Suppressor macrophage (primary cell): ENCODE data around the gene RNF149.

ENCODE experiments used
- DNase-seq, 4 experiments: peaks; one replicate each; pipeline ENCODE4 v3.0.0-alpha.2; 2020 to 2022

Gene RNF149

GRCh38 chr2:101295895-101296294, 12.6 kb downstream of the RNF149 start:
- no peak for DNase-seq

- DNase-seq = no peak
These were observed 13.6 kb downstream of the RNF149 start for GRCh38 chr2:101294861-101295260.

DNA sequence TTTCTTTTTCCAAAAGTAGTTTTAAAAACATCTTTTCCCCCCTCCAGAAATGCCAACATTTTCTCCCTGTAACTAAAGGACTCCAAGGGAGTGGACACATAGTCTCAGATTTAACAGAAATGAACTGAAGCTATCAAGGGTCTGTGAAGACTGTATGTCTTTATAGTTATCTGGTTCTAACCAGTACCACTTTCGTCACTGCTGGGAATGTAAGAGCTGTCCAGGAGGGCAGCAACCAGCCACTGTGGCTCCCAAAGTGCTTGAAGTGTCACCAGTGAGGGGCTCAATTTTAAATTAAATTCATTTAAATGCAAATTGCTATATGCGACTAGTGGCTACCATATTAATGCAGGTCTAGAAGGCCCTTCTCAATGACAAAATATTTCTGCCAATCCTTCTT, 15.0 kb downstream of the RNF149 start:
- no peak for DNase-seq

- DNase-seq = no peak
These were observed 16.5 kb downstream of the RNF149 start for GRCh38 chr2:101291973-101292372.

GRCh38 chr2:101290711-101291110, 17.8 kb downstream of the RNF149 start:
- DNase-seq = no peak

DNA sequence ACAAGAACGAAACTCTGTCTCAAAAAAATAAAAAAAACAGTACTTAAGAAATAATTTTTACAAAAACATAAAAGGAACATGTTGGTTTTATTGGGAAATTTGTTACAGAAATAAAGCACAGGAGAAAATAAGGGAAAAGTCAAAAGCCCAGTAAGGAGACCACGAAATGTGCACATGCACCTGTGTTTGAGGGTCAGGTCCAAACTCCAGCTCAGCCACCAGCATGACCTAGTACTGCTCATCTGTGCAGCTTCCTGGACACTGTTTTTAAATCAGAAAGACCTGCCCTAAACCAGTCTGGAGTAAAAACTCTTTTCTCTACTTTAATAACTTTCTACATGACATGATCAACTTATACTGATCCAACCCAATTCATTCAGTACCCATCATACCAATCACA, 21.2 kb downstream of the RNF149 start:
- no peak for DNase-seq

- no peak for DNase-seq
These were observed 21.8 kb downstream of the RNF149 start for GRCh38 chr2:101286684-101287083.

GRCh38 chr2:101282980-101283379, 25.5 kb downstream of the RNF149 start:
- DNase-seq = no peak

- no peak for DNase-seq
These were observed 27.0 kb downstream of the RNF149 start for GRCh38 chr2:101281482-101281881.

DNA sequence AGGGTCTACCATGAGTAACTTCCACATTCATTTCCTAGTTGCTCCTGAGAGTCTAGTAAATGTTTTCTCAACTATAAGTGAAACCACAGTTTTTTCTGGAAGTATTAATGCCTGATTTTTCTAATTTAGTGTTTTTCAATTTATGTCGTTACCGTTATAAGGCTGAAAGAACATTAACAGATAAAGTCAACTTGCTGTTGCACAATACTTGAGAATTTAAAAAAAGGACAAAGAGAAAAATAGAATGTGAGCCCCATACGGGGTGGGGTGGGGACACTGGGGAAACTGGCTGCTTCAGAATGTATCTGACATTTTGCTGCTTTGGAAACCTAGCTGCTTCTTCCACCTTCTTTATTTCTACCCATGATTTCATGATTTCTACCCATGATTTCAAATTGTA, 29.6 kb downstream of the RNF149 start:
- DNase-seq = no peak

DNA sequence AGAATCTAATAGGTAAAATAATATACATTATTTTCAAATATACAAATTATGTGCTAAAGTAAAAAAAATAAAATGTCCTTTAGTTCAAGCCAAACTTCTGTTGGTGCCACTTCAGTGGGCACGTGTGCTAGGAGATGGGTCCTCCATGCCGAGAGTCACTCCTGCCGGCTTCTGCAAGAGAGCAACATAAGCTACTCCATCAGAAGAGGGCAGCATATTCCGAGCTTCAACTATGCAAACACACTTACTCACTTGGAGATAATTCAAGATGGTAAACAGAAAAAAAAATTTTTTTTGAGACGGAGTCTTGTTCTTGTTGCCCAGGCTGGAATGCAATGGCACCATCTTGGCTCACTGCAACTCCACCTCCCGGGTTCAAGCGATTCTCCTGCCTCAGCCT, 31.4 kb downstream of the RNF149 start:
- DNase-seq = no peak

- no peak for DNase-seq
These were observed 34.4 kb downstream of the RNF149 start for GRCh38 chr2:101274142-101274541.

DNA sequence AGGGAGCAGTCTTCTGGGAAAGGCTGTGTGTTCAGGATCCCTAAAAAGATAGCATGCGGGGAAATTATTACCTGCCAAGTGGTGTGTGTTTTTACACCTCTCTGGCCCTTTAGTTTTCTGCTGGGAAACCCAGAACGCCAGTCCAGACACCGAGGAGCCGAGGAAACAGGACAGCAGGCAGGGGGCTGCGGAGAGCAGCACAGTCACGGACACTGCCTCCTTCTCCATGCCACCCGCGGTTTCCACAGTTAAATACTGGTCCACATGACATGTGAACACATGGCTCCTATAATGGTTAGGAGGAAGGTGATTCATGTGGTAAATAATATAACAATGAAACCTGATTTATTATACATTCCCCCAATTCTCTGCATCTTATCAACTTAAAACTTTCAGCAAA, 35.4 kb downstream of the RNF149 start:
- no peak for DNase-seq

DNA sequence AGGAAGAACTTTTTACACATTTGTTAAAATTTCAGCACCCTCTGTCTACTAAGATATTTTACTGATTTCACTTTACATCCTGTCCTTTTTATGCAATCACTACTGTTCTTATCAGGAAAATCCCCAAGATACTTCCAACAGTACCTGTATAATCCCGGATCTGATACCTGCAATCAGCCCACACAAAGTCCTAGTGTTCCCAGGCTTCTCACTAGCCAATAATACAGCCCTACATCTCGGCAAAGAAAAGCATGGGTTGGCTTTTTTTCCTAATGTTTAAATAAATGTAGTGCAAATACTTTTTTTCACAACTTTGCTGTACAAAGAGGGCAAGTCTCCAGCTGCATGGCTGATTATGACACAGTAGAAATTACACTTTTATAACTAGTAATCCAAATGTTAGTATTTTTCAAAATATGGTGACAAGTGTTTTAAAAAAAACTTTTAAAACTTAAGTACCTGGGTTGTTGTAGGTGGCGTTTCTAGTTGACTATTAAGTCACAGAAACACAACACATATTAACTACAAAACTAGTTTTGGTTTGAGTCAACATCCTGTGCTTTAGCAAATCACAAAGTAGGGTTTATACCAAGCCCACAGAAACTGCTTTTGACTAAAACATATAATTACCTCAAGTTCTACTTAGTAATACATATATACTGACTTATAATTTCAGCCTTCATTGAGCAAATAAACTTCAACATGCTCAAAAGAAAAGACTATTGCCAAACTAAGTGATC, 36.3 kb downstream of the RNF149 start:
- DNase-seq = no peak

- DNase-seq = no peak
These were observed 37.7 kb downstream of the RNF149 start for GRCh38 chr2:101270700-101271259.

GRCh38 chr2:101267671-101268656, 40.5 kb downstream of the RNF149 start:
- DNase-seq = no peak

DNA sequence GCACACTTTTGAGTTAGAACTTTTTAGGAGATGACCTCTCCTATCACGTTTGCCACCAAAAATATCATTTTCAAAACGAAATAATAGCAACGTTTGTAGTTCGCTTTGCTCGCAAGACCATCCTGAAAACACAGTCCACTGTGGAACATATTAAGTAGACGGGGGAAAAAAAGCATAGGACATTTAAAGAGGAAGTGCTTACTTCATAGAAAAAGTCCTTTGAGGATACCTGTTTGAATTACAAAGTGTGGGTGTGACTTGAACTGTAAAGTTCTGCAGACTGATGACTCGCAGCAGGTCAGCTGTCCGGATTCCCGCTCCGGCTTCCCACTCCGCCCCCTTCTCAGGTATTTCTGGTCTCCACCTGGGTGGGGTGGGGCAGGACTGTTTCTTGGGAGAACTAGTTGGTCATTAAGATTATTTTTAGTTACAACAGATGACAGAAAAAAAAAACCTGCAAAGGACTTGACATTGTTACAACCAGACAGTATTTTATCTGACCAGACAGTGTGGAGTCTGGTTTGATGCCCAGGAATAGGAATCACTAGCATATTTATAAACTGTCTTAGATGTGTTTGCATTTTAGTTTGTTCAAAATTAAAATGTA, 42.5 kb downstream of the RNF149 start:
- DNase-seq = no peak

GRCh38 chr2:101264360-101264939, 44.1 kb downstream of the RNF149 start:
- DNase-seq = no peak

GRCh38 chr2:101263377-101263800, 45.1 kb downstream of the RNF149 start:
- no peak for DNase-seq

GRCh38 chr2:101262142-101262541, 46.4 kb downstream of the RNF149 start:
- DNase-seq = no peak

- DNase-seq = no peak
These were observed 49.7 kb downstream of the RNF149 start for GRCh38 chr2:101258804-101259203.

DNA sequence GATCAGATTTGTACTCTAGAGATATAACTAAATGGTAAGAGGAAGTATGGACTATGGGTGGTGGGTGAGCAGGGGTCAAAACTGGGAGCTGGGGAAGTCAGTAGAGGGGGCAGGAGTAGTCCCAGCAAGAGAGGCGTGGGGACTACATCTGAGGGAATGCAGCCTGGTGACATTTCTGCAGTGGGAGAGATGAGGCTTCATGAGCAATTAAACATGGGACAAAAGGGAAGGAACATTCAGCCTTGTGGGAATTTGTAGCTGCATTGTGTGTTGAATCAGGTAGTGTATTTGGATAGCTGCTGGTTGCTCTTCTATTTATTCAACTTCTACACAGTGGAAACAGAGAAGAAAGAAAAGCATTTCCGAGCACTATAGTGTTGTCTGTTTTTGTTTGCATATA, 52.2 kb downstream of the RNF149 start:
- peak in 3 of 4 experiments; percentile 20 to 41 (median 38) for DNase-seq

- DNase-seq = no peak
These were observed 53.0 kb downstream of the RNF149 start for GRCh38 chr2:101255501-101255900.
